AG04449 (cell line): ENCODE measurements around the gene AGBL4.

Source experiments
- CTCF ChIA-PET: fragments of 350-600 bp; formaldehyde crosslinking; extraction: SDS; loops from one replicate; lab custom pipeline; 2021; ENCODE audit warnings: antibody characterized with exemption; lab: Yijun Ruan, JAX
- POLR2A ChIA-PET: fragments of 400-600, 350-600 bp; formaldehyde crosslinking; extraction: SDS; loops from one replicate; lab custom pipeline; 2020; ENCODE audit warnings: antibody characterized with exemption, inconsistent platforms; lab: Yijun Ruan, JAX
- DNase-seq: peaks from one replicate; pipeline ENCODE4 v3.0.0-alpha.2; 2010; ENCODE audit warnings: low read depth, low spot score
- H3K4me3 ChIP-seq: 2 replicates; pipeline ENCODE4 v1.5.1; 2011; ENCODE audit warnings: low read depth, mild to moderate bottlenecking, control low read depth, low read length
- TF ChIP-seq, protein P1 (sequence below): IDR thresholded peaks from one replicate; pipeline ENCODE4 v1.5.1; 2011; ENCODE audit warnings: mild to moderate bottlenecking, moderate library complexity, low read length, control low read depth, inconsistent platforms; ENCODE audit not compliant: insufficient read depth; ENCODE audit errors: missing control alignments

AGBL4 gene

GRCh38 chr1:49389699-49390098 is 634.1 kb downstream of the AGBL4 start:
- no peak for DNase-seq
- no peak overlapping the region for H3K4me3 ChIP-seq
- ChIA-PET POLR2A (no interaction called here), CTCF (no interaction called here)
- TF ChIP-seq, protein P1, sequence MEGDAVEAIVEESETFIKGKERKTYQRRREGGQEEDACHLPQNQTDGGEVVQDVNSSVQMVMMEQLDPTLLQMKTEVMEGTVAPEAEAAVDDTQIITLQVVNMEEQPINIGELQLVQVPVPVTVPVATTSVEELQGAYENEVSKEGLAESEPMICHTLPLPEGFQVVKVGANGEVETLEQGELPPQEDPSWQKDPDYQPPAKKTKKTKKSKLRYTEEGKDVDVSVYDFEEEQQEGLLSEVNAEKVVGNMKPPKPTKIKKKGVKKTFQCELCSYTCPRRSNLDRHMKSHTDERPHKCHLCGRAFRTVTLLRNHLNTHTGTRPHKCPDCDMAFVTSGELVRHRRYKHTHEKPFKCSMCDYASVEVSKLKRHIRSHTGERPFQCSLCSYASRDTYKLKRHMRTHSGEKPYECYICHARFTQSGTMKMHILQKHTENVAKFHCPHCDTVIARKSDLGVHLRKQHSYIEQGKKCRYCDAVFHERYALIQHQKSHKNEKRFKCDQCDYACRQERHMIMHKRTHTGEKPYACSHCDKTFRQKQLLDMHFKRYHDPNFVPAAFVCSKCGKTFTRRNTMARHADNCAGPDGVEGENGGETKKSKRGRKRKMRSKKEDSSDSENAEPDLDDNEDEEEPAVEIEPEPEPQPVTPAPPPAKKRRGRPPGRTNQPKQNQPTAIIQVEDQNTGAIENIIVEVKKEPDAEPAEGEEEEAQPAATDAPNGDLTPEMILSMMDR: no peak

DNA sequence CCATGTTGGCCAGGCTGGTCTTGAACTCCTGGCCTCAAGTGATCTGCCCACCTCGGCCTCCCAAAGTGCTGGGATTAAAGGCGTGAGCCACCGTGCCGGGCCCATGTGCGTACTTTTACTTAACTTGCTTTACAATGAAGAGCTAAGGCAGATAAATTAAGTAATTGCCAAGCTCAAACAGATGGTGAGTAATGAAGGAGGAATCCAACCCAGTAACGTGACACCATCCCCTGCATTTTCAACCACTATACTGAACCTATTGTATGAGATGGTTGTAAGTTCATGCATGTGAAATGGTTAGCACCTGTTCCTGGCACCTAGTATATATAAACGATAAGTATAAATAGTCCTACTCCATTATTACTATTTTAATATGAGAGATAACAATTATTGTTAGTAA is 659.1 kb downstream of the AGBL4 start:
- DNase-seq: no peak
- H3K4me3 ChIP-seq: no peak overlapping the region
- CTCF ChIA-PET: no interaction called here
- POLR2A ChIA-PET: no interaction called here
- TF ChIP-seq, protein P1: no peak

- TF ChIP-seq, protein P1: no peak
- H3K4me3 ChIP-seq: no peak overlapping the region
- CTCF ChIA-PET: no interaction called here
- DNase-seq: no peak
- POLR2A ChIA-PET: no interaction called here
These were observed 660.1 kb downstream of the AGBL4 start for GRCh38 chr1:49363628-49364027.

GRCh38 chr1:49358036-49358435 is 665.7 kb downstream of the AGBL4 start:
- CTCF ChIA-PET: no interaction called here

DNA sequence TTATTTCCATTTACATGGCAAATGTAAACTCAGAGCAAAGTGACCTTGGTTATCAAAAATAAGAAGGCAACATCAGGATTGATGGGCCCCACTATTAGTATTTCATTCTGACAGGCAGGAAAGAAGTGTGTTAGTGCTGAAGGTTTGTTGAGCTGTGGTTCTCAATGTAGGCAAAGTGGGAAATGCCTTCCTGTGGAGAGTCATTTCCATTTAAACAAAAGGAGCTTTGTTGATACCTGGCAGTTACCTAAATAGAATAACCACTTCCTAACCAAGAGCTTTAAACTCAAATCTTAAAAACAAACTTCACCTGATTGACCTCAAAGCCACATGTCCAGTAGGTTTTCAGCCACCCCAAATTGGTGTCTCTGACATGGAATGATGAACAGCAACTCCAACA is 667.2 kb downstream of the AGBL4 start:
- CTCF ChIA-PET: no interaction called here
- H3K4me3 ChIP-seq: no peak overlapping the region
- TF ChIP-seq, protein P1: no peak
- no peak for DNase-seq
- POLR2A ChIA-PET: no interaction called here

More at GRCh38 chr1:49358036-49358435, 665.7 kb downstream of the AGBL4 start:
- H3K4me3 ChIP-seq: no peak overlapping the region
- no peak for DNase-seq
- TF ChIP-seq, protein P1: no peak
- POLR2A ChIA-PET: no interaction called here

DNA sequence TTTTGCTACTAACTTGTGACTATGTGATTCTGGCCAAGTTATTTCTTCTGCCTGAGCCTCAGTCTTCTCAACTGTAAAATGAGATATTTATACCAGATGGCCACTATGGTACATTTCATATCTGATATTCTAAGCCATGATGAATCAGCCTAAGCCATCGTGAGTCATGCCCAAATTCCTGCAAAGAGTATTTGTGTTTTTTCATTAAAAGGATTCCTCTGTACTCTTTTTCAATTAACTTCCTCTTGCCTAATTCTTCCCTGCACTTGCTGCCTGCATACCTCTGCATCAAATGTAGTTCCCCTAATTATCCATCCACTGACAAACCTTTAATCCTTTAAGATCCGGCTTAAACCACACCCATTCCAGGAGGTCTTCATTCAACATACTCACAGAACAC is 672.0 kb downstream of the AGBL4 start:
- TF ChIP-seq, protein P1: no peak
- DNase-seq: no peak
- ChIA-PET CTCF (no interaction called here), POLR2A (no interaction called here)
- no peak overlapping the region for H3K4me3 ChIP-seq
